ENCODE results near the gene CENPB. TPM values are rescaled to one million over a fixed set of nuclear protein-coding genes. Genes with fewer than 3 reads are reported as not detected.

The CENPB gene
- total and polyA plus RNA-seq, 2 of the 4 experiments (the other 2 are of a cell fraction) = 45.7 to 59.1 TPM

DNA sequence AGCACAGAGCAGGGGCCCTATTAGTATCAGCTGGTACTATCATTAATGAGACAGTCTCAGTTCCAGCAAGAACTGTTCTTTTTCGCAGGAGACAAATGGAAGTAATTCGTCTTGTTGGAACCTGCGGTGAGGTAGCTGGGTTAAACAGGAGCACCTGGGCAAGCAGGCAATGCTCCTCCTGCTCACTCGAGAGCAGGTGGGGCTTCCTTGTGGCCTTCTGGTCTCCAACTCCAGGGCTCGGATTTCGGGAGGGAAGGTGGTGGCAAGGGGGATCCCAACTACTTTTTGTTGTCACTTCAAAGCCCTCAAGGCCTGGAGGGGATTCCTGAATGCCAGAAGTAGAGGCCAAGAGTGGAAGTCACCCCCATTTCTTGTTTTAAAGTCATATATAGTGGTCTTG lies 3.9 kb downstream of the CENPB start:
- 85% methylated on average over 3 of the region's 6 CpGs; no CpG with 5 or more reads in 1 of the 2 experiments for WGBS, 2 experiments (ENCODE audit: extremely low coverage in 2 of 2, insufficient read length in 1 of 2)
- Histone ChIP-seq H3K14ac (replicated peaks; ENCODE audit: low read depth, low read length) (no peak overlapping the region), H3K4ac (ENCODE audit: low read depth, low read length) (no peak overlapping the region), H2BK120ac (ENCODE audit: low read depth, low read length) (no peak overlapping the region), H4K8ac (ENCODE audit: low read depth in 2 of 2, low read length in 2 of 2) (no peak overlapping the region), H3K9ac (ENCODE audit: low read depth, low read length) (no peak overlapping the region), H3K56ac (ENCODE audit: extremely low read depth, insufficient read depth, low read length) (no peak overlapping the region), H2BK15ac (ENCODE audit: low read depth, low read length) (no peak overlapping the region), H2AK5ac (ENCODE audit: low read depth, low read length) (no peak overlapping the region), H2BK5ac (ENCODE audit: low read depth, low read length, poor library complexity, severe bottlenecking) (no peak overlapping the region), H4K20me1 (ENCODE audit: insufficient read depth, low read length) (peaks cover 50% of the 10 kb centered on the region), H2AFZ (replicated peaks; ENCODE audit: low read length, poor library complexity) (no peak overlapping the region), H3K79me1 (ENCODE audit: low read depth in 1 of 2, low read length in 2 of 2) (peaks cover 7 to 40% of the 10 kb centered on the region in 2 experiments; a peak in 3 of 4 replicates), H4K91ac (ENCODE audit: insufficient read depth, low read depth, low read length) (no peak overlapping the region), H3K4me3 (ENCODE audit: insufficient read depth, low read depth, low read length) (no peak overlapping the region), H3K18ac (ENCODE audit: low read depth, low read length) (no peak overlapping the region), H2AK9ac (replicated peaks; ENCODE audit: low read depth, low read length, poor library complexity) (no peak overlapping the region), H2BK20ac (ENCODE audit: low read depth, low read length) (no peak overlapping the region), H4K5ac (ENCODE audit: low read depth, low read length) (no peak overlapping the region), H3K9me1 (ENCODE audit: insufficient read depth, low read length) (peaks cover 12% of the 10 kb centered on the region), H3K36me3 (ENCODE audit: control insufficient read depth, insufficient read depth, low read length) (peaks cover 11% of the 10 kb centered on the region), H3K23ac (ENCODE audit: low read depth, low read length) (no peak overlapping the region), H3K4me1 (ENCODE audit: control insufficient read depth, insufficient read depth, low read length) (peaks cover 16% of the 10 kb centered on the region), H3K9me3 (ENCODE audit: control insufficient read depth, insufficient read depth, low read length) (no peaks in the 10 kb centered on the region), H3K4me2 (ENCODE audit: low read depth, low read length) (no peak overlapping the region), H3K27me3 (ENCODE audit: control insufficient read depth, insufficient read depth, low read length) (peaks cover 9% of the 10 kb centered on the region; the same call in 1 of the 2 replicates), H3K27ac (ENCODE audit: insufficient read depth, low read length) (no peak overlapping the region)
- in situ Hi-C loops (cut with MboI; ENCODE audit: low sequenced_read_pairs) (loop anchor here (10.0 kb wide), 1 partner anchor 302 kb away; no protein-coding TSS in a partner anchor), intact Hi-C loops (cut with micrococcal nuclease) (no loop called here), dilution Hi-C loops (cut with HindIII; ENCODE audit: low sequenced_read_pairs, unreplicated experiment) (no loop called here)
- ATAC-seq (ENCODE audit: low read depth) (no peak), DNase-seq (no peak)
- BruUV-seq (replicated peaks) = no TSS peak
- TF ChIP-seq SMC3 (IDR thresholded peaks at IDR 0.05; ENCODE audit: low read depth, low read length) (no peak), RAD21 (IDR thresholded peaks at IDR 0.05; ENCODE audit: low read length) (no peak), NFE2L2 (IDR thresholded peaks at IDR 0.05; ENCODE audit: low read depth, low read length) (no peak)
- TF ChIP-seq, protein P1, sequence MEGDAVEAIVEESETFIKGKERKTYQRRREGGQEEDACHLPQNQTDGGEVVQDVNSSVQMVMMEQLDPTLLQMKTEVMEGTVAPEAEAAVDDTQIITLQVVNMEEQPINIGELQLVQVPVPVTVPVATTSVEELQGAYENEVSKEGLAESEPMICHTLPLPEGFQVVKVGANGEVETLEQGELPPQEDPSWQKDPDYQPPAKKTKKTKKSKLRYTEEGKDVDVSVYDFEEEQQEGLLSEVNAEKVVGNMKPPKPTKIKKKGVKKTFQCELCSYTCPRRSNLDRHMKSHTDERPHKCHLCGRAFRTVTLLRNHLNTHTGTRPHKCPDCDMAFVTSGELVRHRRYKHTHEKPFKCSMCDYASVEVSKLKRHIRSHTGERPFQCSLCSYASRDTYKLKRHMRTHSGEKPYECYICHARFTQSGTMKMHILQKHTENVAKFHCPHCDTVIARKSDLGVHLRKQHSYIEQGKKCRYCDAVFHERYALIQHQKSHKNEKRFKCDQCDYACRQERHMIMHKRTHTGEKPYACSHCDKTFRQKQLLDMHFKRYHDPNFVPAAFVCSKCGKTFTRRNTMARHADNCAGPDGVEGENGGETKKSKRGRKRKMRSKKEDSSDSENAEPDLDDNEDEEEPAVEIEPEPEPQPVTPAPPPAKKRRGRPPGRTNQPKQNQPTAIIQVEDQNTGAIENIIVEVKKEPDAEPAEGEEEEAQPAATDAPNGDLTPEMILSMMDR (conservative IDR thresholded peaks at IDR 0.05; ENCODE audit: low read depth, low read length) = no peak
- CTCF ChIA-PET = no interaction called here
- POLR2A ChIA-PET (ENCODE audit: unreplicated experiment) = no interaction called here

Data from IMR-90 (cell line).